ENCODE data around the gene SDF2L1. TPM values are rescaled to one million over a fixed set of nuclear protein-coding genes. Genes with fewer than 3 reads are reported as not detected.

Gene SDF2L1
- total and polyA plus RNA-seq, 9 of the 15 experiments (the other 6 are each of a cell fraction or from before 2014, with no cell fraction given), result 15.1 to 989 (median 124) TPM

GRCh38 chr22:21688706-21689381, 46.7 kb downstream of the SDF2L1 start (continued):
- TF ChIP-seq, protein P1, sequence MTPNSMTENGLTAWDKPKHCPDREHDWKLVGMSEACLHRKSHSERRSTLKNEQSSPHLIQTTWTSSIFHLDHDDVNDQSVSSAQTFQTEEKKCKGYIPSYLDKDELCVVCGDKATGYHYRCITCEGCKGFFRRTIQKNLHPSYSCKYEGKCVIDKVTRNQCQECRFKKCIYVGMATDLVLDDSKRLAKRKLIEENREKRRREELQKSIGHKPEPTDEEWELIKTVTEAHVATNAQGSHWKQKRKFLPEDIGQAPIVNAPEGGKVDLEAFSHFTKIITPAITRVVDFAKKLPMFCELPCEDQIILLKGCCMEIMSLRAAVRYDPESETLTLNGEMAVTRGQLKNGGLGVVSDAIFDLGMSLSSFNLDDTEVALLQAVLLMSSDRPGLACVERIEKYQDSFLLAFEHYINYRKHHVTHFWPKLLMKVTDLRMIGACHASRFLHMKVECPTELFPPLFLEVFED (CRISPR knock-in tag; conservative IDR thresholded peaks at IDR 0.05), result peak; percentile 89; the same call in 1 of the 2 replicates
- TF ChIP-seq RBFOX2 (IDR thresholded peaks at IDR 0.05; ENCODE audit: low read depth, low read length) (peak; percentile 44), MAX (CRISPR knock-in tag; IDR thresholded peaks at IDR 0.05) (0 out of 2 replicates have a peak, but pooled peaks have one; percentile 29), TAF1 (IDR thresholded peaks at IDR 0.05; ENCODE audit: control insufficient read depth, extremely low read depth, insufficient read depth, low read length, severe bottlenecking) (no peak), MYC (IDR thresholded peaks at IDR 0.05; ENCODE audit: low read depth, low read length) (no peak), MYC (CRISPR knock-in tag; IDR thresholded peaks at IDR 0.05; ENCODE audit: borderline replicate concordance, low read depth) (0 out of 2 replicates have a peak, but pooled peaks have one; percentile 49), MAZ (CRISPR knock-in tag; conservative IDR thresholded peaks at IDR 0.05 in 1 of 2, IDR thresholded peaks at IDR 0.05 in 1 of 2) (0 out of 4 replicates have a peak, but pooled peaks of 1 of the 2 experiments have one; percentile 10), ZNF57 (CRISPR knock-in tag; IDR thresholded peaks at IDR 0.05) (0 out of 2 replicates have a peak, but pooled peaks have one; percentile 6), TARDBP (IDR thresholded peaks at IDR 0.05) (no peak), ILK (tag; IDR thresholded peaks at IDR 0.05; ENCODE audit: borderline replicate concordance, low read depth) (no peak), FOXA3 (CRISPR knock-in tag; conservative IDR thresholded peaks at IDR 0.05 in 1 of 2, IDR thresholded peaks at IDR 0.05 in 1 of 2) (no peak), ZBTB26 (CRISPR knock-in tag; IDR thresholded peaks at IDR 0.05) (0 out of 2 replicates have a peak, but pooled peaks have one; percentile 51), POLR2A (conservative IDR thresholded peaks at IDR 0.05) (peak; percentile 52), CBX5 (IDR thresholded peaks at IDR 0.05; ENCODE audit: borderline replicate concordance, low read depth) (no peak)
